Right ventricle myocardium superior (tissue), 1 donor: ENCODE measurements around the gene ESRRB. TPM values are rescaled to one million over a fixed set of nuclear protein-coding genes. Genes with fewer than 3 reads are reported as not detected.

ENCODE experiments used
- ATAC-seq: fragments of 200-7000 bp; cut with Tn5 transposase; one replicate; pipeline ENCODE4 v1.9.1; 2020; ENCODE audit warnings: mild to moderate bottlenecking; ENCODE audit not compliant: poor library complexity
- DNase-seq: peaks from one replicate; pipeline ENCODE4 v3.0.0-alpha.2; 2020
- intact Hi-C: fragments of 100-400 bp; cut with DNase I; formaldehyde crosslinking; loops from one replicate; pipeline ENCODE4 v1.11.2; 2022
- total RNA-seq: library from RNA; stranded (reverse); fragmentation: NEBNext Ultra II Directional; extraction: Animal tissue kit (Norgen Biotek cat#: 25700); gene quantifications from one replicate; pipeline ENCODE4 v1.2.1, GENCODE V29; 2021
- donor health status: DM: no; HTN: yes; CAD: no; lungs with severe emphysema.

Gene ESRRB
- total RNA-seq, 1 donor from 2014 or later: 2.2 TPM

DNA sequence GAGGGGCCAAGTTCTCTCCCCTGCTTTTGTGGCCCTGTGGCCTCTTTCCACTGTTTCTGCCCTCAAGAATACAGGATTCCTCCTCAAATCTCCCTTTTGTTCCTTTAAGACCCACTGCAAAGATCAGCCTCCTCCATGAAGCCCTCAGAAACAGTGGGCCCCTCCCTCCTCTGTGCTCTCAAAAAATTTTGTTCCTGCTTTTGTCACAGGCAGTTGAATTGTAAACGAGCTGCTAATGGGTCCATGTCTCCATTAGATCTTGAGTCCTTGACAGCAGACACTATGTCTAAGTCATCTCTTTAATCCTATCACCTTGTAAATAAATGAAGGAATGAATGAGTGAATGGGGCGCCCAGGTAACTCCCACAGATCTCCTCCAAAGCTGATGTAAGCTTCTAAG lies 175.2 kb downstream of the ESRRB start:
- intact Hi-C loops: no loop called here
- ATAC-seq (no peak), DNase-seq (no peak)

Other genes with a start within 250 kb of the ESRRB start
- gene GPATCH2L, start 224.2 kb upstream of the ESRRB start, total RNA-seq: 20.4 TPM